Measurements from ENCODE around the gene CORO2A.

Gene CORO2A

GRCh38 chr9:98168153-98168780, 24.2 kb downstream of the CORO2A start:
- DNase-seq (ENCODE audit: low read depth) = no peak

- peak; percentile 28 for DNase-seq (ENCODE audit: low read depth)
Measured at GRCh38 chr9:98164912-98165311, 27.5 kb downstream of the CORO2A start.

GRCh38 chr9:98162613-98163012, 29.8 kb downstream of the CORO2A start:
- no peak for DNase-seq (ENCODE audit: low read depth)

GRCh38 chr9:98161851-98162250, 30.6 kb downstream of the CORO2A start:
- no peak for DNase-seq (ENCODE audit: low read depth)

- DNase-seq (ENCODE audit: low read depth) = no peak
Measured at GRCh38 chr9:98159790-98160189, 32.6 kb downstream of the CORO2A start.

GRCh38 chr9:98159301-98159700, 33.1 kb downstream of the CORO2A start:
- no peak for DNase-seq (ENCODE audit: low read depth)

GRCh38 chr9:98158071-98158831, 34.2 kb downstream of the CORO2A start:
- no peak for DNase-seq (ENCODE audit: low read depth)

GRCh38 chr9:98157372-98157771, 35.1 kb downstream of the CORO2A start:
- no peak for DNase-seq (ENCODE audit: low read depth)

GRCh38 chr9:98154678-98155077, 37.8 kb downstream of the CORO2A start:
- peak; percentile 31 for DNase-seq (ENCODE audit: low read depth)

GRCh38 chr9:98152526-98152925, 39.9 kb downstream of the CORO2A start:
- no peak for DNase-seq (ENCODE audit: low read depth)

GRCh38 chr9:98150721-98151120, 41.7 kb downstream of the CORO2A start:
- no peak for DNase-seq (ENCODE audit: low read depth)

GRCh38 chr9:98150164-98150563, 42.3 kb downstream of the CORO2A start:
- peak; percentile 40 for DNase-seq (ENCODE audit: low read depth)

- DNase-seq (ENCODE audit: low read depth) = no peak
Measured at GRCh38 chr9:98149422-98149821, 43.0 kb downstream of the CORO2A start.

GRCh38 chr9:98148486-98148885, 44.0 kb downstream of the CORO2A start:
- DNase-seq (ENCODE audit: low read depth) = no peak

- no peak for DNase-seq (ENCODE audit: low read depth)
Measured at GRCh38 chr9:98147582-98147981, 44.9 kb downstream of the CORO2A start.

- peak; percentile 69 for DNase-seq (ENCODE audit: low read depth)
Measured at GRCh38 chr9:98146101-98146991, 46.1 kb downstream of the CORO2A start.

- DNase-seq (ENCODE audit: low read depth) = no peak
Measured at GRCh38 chr9:98144631-98145030, 47.8 kb downstream of the CORO2A start.

GRCh38 chr9:98144076-98144475, 48.4 kb downstream of the CORO2A start:
- DNase-seq (ENCODE audit: low read depth) = no peak

- no peak for DNase-seq (ENCODE audit: low read depth)
Measured at GRCh38 chr9:98142925-98143481, 49.4 kb downstream of the CORO2A start.

- no peak for DNase-seq (ENCODE audit: low read depth)
Measured at GRCh38 chr9:98142182-98142907, 50.1 kb downstream of the CORO2A start.

- DNase-seq (ENCODE audit: low read depth) = no peak
Measured at GRCh38 chr9:98140503-98140902, 51.9 kb downstream of the CORO2A start.

GRCh38 chr9:98136489-98136888, 55.9 kb downstream of the CORO2A start:
- no peak for DNase-seq (ENCODE audit: low read depth)
